GM21390 (cell line): ENCODE data around the gene COX14.
A peak's percentile ranks its signal among the peaks of the same experiment; 100 is the strongest.
"Not testable (repeated sequence)": the region's sequence is repeated elsewhere in the genome, so short reads cannot be mapped to it uniquely, and the experiment has no call there.

ENCODE experiments used
- ATAC-seq: cut with Tn5 transposase; IDR thresholded peaks from one replicate; pipeline ENCODE4 v1.9.1; 2021; ENCODE audit not compliant: unreplicated experiment

The COX14 gene

DNA sequence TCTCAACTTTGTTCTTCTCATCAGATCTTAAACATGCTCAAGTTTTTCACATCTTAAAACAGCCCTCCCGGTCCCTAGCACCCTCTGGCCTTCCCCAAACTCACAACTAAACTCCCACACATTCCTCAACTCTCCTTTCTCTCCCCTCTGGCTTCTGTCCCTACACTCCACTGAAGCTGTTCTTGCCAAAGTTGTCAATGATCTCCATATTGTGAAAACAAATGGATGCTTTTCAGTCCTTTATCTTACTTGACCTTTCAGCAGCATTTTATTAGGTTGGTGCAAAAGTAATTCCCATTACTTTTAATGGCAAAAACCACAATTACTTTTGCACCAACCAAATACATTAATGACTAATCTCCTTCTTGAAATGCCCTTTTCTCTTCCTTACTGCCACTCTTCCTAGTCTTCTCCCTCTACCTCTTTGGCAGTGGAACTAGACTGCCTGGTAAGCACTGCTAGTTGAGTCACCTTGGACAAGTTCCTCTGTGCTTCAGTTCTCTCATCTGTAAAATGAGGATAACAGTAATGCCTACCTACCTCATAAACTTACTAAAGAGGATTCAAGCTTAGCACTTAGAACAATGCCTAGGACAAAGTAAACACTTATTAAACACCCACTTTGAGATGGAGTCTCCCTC lies 39.1 kb downstream of the COX14 start:
- ATAC-seq = no peak

DNA sequence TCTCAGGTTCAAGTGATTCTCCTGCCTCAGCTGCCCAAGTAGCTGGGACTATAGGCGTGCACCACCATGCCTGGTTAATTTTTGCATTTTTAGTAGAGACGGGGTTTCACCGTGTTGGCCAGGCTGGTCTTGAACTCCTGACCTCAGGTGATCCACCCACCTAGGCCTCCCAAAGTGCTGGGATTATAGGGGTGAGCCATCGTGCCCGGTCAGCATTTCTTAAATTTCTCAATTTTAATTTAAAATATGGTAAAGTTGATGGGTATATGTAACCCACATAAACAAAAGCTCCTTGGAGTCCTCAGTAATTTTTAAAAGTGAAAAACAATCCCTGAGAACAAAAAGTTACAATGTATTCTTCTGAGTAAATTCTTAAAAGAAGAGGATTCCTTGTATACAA lies 42.9 kb downstream of the COX14 start:
- not testable (repeated sequence) for ATAC-seq

GRCh38 chr12:50156641-50157040 lies 44.6 kb downstream of the COX14 start:
- ATAC-seq = no peak

- ATAC-seq = no peak
Measured at GRCh38 chr12:50157259-50157658, 45.2 kb downstream of the COX14 start.

DNA sequence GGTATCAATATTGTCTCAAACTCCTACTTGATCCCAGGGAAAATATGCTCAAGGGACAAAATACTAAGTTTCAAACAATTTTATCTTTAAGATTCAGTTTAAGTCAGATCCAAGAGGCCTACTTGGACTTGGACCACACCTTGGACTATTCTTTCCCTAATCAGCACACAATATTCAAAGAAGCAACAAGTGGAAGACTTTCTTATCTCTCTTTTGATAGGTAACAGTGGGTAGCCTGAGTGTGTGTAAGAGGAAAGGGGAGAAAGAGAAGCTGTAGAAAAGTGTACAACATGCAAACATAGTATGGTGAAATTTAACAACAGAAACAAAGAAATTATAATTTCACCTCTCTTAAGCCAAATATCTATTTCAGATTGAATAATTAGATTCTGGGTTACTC lies 48.6 kb downstream of the COX14 start:
- no peak for ATAC-seq

GRCh38 chr12:50162230-50162629 lies 50.2 kb downstream of the COX14 start:
- ATAC-seq = no peak

DNA sequence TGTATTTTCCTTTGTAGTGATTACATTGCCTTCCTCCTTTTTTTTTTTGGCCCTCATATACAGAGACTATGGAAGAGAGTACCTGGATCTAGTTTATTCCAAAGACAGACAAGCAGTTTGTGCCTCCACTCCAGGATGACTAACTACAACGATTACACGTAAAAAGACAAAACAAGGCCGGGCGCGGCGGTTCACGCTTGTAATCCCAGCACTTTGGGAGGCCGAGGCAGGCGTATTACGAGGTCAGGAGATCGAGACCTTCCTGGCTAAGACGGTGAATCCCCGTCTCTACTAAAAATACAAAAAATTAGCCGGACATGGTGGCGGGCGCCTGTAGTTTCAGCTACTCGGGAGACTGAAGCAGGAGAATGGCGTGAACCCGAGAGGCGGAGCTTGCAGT lies 52.9 kb downstream of the COX14 start:
- no peak for ATAC-seq

DNA sequence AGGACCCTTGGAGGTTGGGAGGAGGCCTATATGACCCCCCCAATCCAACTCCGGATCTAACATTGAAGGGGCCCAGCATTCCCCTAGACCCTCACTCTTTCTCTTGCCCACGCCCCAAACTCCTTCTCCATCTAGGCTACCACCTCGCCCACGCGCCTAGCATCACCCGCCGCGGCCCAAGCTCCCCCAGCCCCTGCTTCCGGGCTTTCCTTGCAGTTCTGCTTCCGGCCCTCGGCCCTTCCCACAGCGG lies 54.7 kb downstream of the COX14 start:
- ATAC-seq = no peak

DNA sequence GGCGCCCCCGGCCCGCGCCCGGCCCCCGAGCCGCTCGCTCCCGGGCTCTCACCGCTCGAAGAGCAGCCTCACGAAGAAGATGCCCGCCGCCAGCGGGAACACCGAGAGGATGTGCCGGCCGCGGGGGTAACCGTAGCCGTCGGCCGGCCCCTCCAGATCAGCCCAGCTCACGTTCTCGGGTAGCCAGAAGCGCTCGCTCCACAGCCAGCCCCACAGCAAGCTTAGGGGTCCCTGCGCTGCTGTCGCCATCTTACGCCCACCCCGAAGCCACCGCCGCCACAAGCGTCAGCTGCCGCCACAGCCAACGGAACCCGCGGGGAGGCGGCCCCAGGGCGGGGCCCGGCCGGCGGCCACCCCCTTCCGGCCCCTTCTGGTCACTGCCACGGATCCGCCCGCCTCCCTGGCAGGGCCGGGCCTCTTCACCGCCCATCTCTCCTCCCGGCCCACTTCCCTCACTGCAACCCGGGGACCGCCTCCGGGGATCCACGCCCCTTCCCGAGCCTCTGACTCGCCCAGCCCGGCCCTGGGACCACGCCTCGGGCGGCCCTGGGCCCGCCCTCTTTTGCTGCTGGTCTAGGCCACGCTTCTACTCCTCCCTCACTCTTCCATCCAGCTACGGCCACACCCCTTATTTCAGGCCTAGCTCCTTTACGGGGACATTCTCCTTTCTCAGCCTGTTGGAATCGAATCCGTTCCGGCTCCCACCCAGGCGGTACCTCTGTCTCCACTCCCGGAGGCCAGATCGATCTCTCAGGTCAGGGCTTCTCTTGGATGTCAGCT lies 55.2 kb downstream of the COX14 start, which contains the start of gene CERS5:
TSS of gene CERS5 (minus strand) at position 321 of the 780 bp plus-strand sequence. CDS start at position 249, 72 bp downstream.
- ATAC-seq = peak; percentile 97
